H1 (cell line): ENCODE measurements around the gene GJD3. TPM values are rescaled to one million over a fixed set of nuclear protein-coding genes. Genes with fewer than 3 reads are reported as not detected.

Experiments
- ATF3 ChIP-seq: IDR thresholded peaks from 2 replicates; pipeline ENCODE4 v1.6.1; 2011; ENCODE audit warnings: low read depth, mild to moderate bottlenecking, low read length; ENCODE audit not compliant: insufficient read depth
- CHD7 ChIP-seq: fragments of 300-600 bp; sonication (generic); IDR thresholded peaks from 2 replicates; pipeline ENCODE4 v1.7.1; 2012; ENCODE audit warnings: low read length, moderate library complexity, mild to moderate bottlenecking, inconsistent platforms; ENCODE audit not compliant: insufficient replicate concordance
- CREB1 ChIP-seq: IDR thresholded peaks from 2 replicates; pipeline ENCODE4 v1.6.1; 2012; ENCODE audit warnings: inconsistent platforms
- E2F6 ChIP-seq: IDR thresholded peaks from 2 replicates; pipeline ENCODE4 v1.6.1; 2012; ENCODE audit warnings: inconsistent platforms
- EGR1 ChIP-seq: IDR thresholded peaks from 2 replicates; pipeline ENCODE4 v1.6.1; 2011; ENCODE audit warnings: low read depth, low read length, borderline replicate concordance
- SP2 ChIP-seq: IDR thresholded peaks from 2 replicates; pipeline ENCODE4 v1.6.1; 2012; ENCODE audit warnings: mild to moderate bottlenecking, low read length, inconsistent platforms
- SP4 ChIP-seq: IDR thresholded peaks from 2 replicates; pipeline ENCODE4 v1.6.1; 2012; ENCODE audit warnings: low read length, inconsistent platforms
- ZNF274 ChIP-seq: IDR thresholded peaks from 2 replicates; pipeline ENCODE4 v1.7.0; 2012; ENCODE audit warnings: low read length, borderline replicate concordance; ENCODE audit errors: extremely low read depth
- polyA plus RNA-seq, 7 experiments: library from polyadenylated mRNA; depleted of rRNA in 3 of 7; stranded (reverse) in 5 of 7; unstranded in 2 of 7; fragments of >200 nt in 5 of 7; fragments of 200-250 nt in 2 of 7; gene quantifications; 1 replicate in 5 of 7; 2 replicates in 1 of 7; 4 replicates in 1 of 7; pipeline versions ENCODE4 v1.2.1 to v1.2.3, GENCODE V29; 2011 to 2013; ENCODE audit warnings: missing spikeins in 2 of 7, mixed read lengths in 2 of 7
- total RNA-seq: library from RNA; stranded (reverse); fragmentation: NEBNext Ultra II Directional; extraction: Animal tissue kit (Norgen Biotek cat#: 25700); gene quantifications from 2 replicates; pipeline ENCODE4 v1.2.1, GENCODE V29; 2021

GJD3 gene
- total and polyA plus RNA-seq, 2 of the 8 experiments (the other 6 are each of a cell fraction or from before 2014, with no cell fraction given), result 0.53 to 1.9 TPM

- TF ChIP-seq E2F6, result no peak
- no peak for TF ChIP-seq EGR1
- TF ChIP-seq ZNF274, result no peak
- TF ChIP-seq CHD7, result no peak
- no peak for TF ChIP-seq CREB1
- TF ChIP-seq SP4, result no peak
- no peak for TF ChIP-seq SP2
- TF ChIP-seq ATF3, result no peak
Observed at GRCh38 chr17:40355804-40356758, 8.5 kb downstream of the GJD3 start (continued).
